HG03280 (cell line): Measurements from ENCODE around the gene ATF7.
"Not testable (repeated sequence)": the region's sequence is repeated elsewhere in the genome, so short reads cannot be mapped to it uniquely, and the experiment has no call there.

ENCODE experiments used
- ATAC-seq: cut with Tn5 transposase; IDR thresholded peaks from one replicate; pipeline ENCODE4 v1.9.1; 2021; ENCODE audit warnings: mild to moderate bottlenecking, moderate library complexity; ENCODE audit not compliant: unreplicated experiment

The ATF7 gene

GRCh38 chr12:53484686-53485575 lies 141.3 kb downstream of the ATF7 start:
- ATAC-seq, result no peak

GRCh38 chr12:53483979-53484377 lies 142.2 kb downstream of the ATF7 start:
- ATAC-seq, result no peak

- no peak for ATAC-seq
Measured at GRCh38 chr12:53483225-53483978, 142.8 kb downstream of the ATF7 start.

GRCh38 chr12:53482626-53483168 lies 143.5 kb downstream of the ATF7 start:
- no peak for ATAC-seq

GRCh38 chr12:53481939-53482586 lies 144.1 kb downstream of the ATF7 start:
- ATAC-seq, result no peak

GRCh38 chr12:53481458-53481857 lies 144.7 kb downstream of the ATF7 start:
- ATAC-seq, result not testable (repeated sequence)

- no peak for ATAC-seq
Measured at GRCh38 chr12:53480491-53481442, 145.4 kb downstream of the ATF7 start.

- ATAC-seq, result no peak
Measured at GRCh38 chr12:53479331-53479730, 146.9 kb downstream of the ATF7 start.

GRCh38 chr12:53478865-53479264 lies 147.3 kb downstream of the ATF7 start:
- no peak for ATAC-seq

GRCh38 chr12:53476769-53477209 lies 149.4 kb downstream of the ATF7 start:
- ATAC-seq, result no peak

- ATAC-seq, result no peak
Measured at GRCh38 chr12:53474819-53475218, 151.4 kb downstream of the ATF7 start.

- ATAC-seq, result no peak
Measured at GRCh38 chr12:53474077-53474476, 152.1 kb downstream of the ATF7 start.

GRCh38 chr12:53472056-53472582 lies 154.1 kb downstream of the ATF7 start:
- no peak for ATAC-seq

- ATAC-seq, result no peak
Measured at GRCh38 chr12:53468282-53468681, 157.9 kb downstream of the ATF7 start.

GRCh38 chr12:53467880-53468279 lies 158.3 kb downstream of the ATF7 start:
- no peak for ATAC-seq

GRCh38 chr12:53467082-53467481 lies 159.1 kb downstream of the ATF7 start:
- ATAC-seq, result no peak

- no peak for ATAC-seq
Measured at GRCh38 chr12:53466640-53467039, 159.5 kb downstream of the ATF7 start.

GRCh38 chr12:53465679-53466078 lies 160.5 kb downstream of the ATF7 start:
- no peak for ATAC-seq

- ATAC-seq, result no peak
Measured at GRCh38 chr12:53464685-53465418, 161.3 kb downstream of the ATF7 start.
